ENCODE results near the gene GNG3. TPM values are rescaled to one million over a fixed set of nuclear protein-coding genes. Genes with fewer than 3 reads are reported as not detected.

Gene GNG3
- total RNA-seq, 4 donors from 2014 or later, result 0.65 to 1.5 (median 1.0) TPM

DNA sequence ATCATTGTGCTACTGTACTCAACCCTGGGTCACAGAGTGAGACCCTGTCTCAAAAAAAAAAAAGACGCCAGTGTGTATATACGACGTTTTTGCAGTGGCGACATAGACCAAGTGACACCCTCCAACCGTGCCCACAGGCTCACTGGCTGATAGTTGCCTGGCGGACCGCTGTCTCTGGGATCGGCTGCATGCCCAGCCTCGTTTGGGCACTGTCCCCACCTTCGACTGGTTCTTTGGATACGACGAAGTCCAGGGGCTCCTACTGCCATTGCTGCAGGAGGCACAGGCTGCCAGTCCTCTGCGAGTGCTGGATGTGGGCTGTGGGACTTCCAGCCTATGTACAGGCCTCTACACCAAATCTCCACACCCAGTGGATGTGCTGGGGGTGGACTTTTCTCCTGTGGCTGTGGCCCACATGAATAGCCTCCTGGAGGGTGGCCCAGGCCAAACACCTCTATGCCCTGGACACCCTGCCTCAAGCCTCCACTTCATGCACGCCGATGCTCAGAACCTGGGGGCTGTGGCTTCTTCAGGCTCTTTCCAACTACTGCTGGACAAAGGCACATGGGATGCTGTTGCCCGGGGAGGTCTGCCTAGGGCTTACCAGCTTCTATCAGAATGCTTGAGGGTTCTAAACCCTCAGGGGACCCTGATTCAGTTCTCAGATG, 41.1 kb upstream of the GNG3 start:
- Histone ChIP-seq H3K9me3 (no peaks in the 10 kb centered on the region), H3K4me1 (peaks cover 40 to 69% (median 55%) of the 10 kb centered on the region in 4 donors), H3K36me3 (peaks cover 7 to 32% (median 24%) of the 10 kb centered on the region in 4 donors), H3K27ac (replicated peaks in 1 of 4) (peak overlapping the region; percentile 91 to 97 (median 92)), H3K27me3 (no peaks in the 10 kb centered on the region), H3K4me3 (peak overlapping the region; percentile 71 to 83 (median 82))
- DNase-seq (ENCODE audit: extremely low spot score), result no peak
- WGBS, result 77% methylated on average over 3 of the region's 16 CpGs
- intact Hi-C loops (cut with DNase I), result no loop called here
- TF ChIP-seq POLR2AphosphoS5 (IDR thresholded peaks at IDR 0.05) (no peak), CTCF (IDR thresholded peaks at IDR 0.05) (no peak), EP300 (IDR thresholded peaks at IDR 0.05) (no peak), POLR2A (IDR thresholded peaks at IDR 0.05; ENCODE audit: low read depth) (no peak)

GRCh38 chr11:62667460-62667859, 40.0 kb upstream of the GNG3 start:
- peaks cover 5 to 23% (median 17%) of the 10 kb centered on the region in 4 donors for H3K36me3 ChIP-seq
- 80% methylated on average over 2 of the region's 2 CpGs for WGBS
- TF ChIP-seq POLR2AphosphoS5 (IDR thresholded peaks at IDR 0.05) (no peak), POLR2A (IDR thresholded peaks at IDR 0.05; ENCODE audit: low read depth) (no peak), CTCF (IDR thresholded peaks at IDR 0.05) (no peak), EP300 (IDR thresholded peaks at IDR 0.05) (no peak)
- no peaks in the 10 kb centered on the region for H3K9me3 ChIP-seq
- intact Hi-C loops (cut with DNase I), result no loop called here
- peak overlapping the region in 3 of 4 donors; percentile 91 to 97 (median 92) for H3K27ac ChIP-seq (replicated peaks in 1 of 4)
- H3K27me3 ChIP-seq, result no peaks in the 10 kb centered on the region
- no peak for DNase-seq (ENCODE audit: extremely low spot score)
- no peak overlapping the region for H3K4me3 ChIP-seq
- H3K4me1 ChIP-seq, result peaks cover 42 to 73% (median 60%) of the 10 kb centered on the region in 4 donors

GRCh38 chr11:62669420-62670161, 37.9 kb upstream of the GNG3 start:
- H3K36me3 ChIP-seq, result peaks cover 0 to 28% (median 21%) of the 10 kb centered on the region in 4 donors
- no peak overlapping the region for H3K27ac ChIP-seq (replicated peaks in 1 of 4)
- 83% methylated on average over 4 of the region's 4 CpGs for WGBS
- no peak overlapping the region for H3K4me3 ChIP-seq
- no peak for DNase-seq (ENCODE audit: extremely low spot score)
- H3K27me3 ChIP-seq, result no peaks in the 10 kb centered on the region
- intact Hi-C loops (cut with DNase I), result no loop called here
- peaks cover 44 to 70% (median 60%) of the 10 kb centered on the region in 4 donors for H3K4me1 ChIP-seq
- TF ChIP-seq POLR2A (IDR thresholded peaks at IDR 0.05; ENCODE audit: low read depth) (no peak), POLR2AphosphoS5 (IDR thresholded peaks at IDR 0.05) (no peak), CTCF (IDR thresholded peaks at IDR 0.05) (no peak)
- no peaks in the 10 kb centered on the region for H3K9me3 ChIP-seq

DNA sequence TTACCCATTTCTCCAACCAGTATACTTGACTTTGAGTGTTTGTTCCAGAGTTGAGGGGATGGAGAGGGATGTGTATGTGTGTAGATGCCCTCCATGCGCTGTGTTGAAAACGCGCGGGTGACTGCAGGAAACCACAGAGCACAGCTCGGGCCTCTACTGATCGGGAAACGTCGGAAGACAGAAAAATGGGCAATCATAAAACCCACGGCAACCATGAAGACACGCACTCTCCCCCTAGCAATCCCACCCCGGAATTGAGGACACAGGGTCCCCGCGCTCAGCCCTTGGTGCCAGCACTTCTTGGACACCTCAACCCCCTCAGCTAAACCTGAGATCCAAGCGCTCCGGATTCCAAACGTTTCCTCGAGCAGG, 36.3 kb upstream of the GNG3 start:
- Histone ChIP-seq H3K4me1 (peaks cover 40 to 65% (median 54%) of the 10 kb centered on the region in 4 donors), H3K27me3 (no peaks in the 10 kb centered on the region), H3K36me3 (peaks cover 6 to 42% (median 35%) of the 10 kb centered on the region in 4 donors), H3K9me3 (no peaks in the 10 kb centered on the region), H3K27ac (replicated peaks in 1 of 4) (peak overlapping the region; percentile 87 to 94 (median 90)), H3K4me3 (peak overlapping the region; percentile 68 to 90 (median 80))
- no peak for DNase-seq (ENCODE audit: extremely low spot score)
- under 1% methylated on average over 17 of the region's 17 CpGs for WGBS
- no peak for TF ChIP-seq POLR2A (IDR thresholded peaks at IDR 0.05; ENCODE audit: low read depth)
- no peak for TF ChIP-seq CTCF (IDR thresholded peaks at IDR 0.05)
- no peak for TF ChIP-seq EP300 (IDR thresholded peaks at IDR 0.05)
- intact Hi-C loops (cut with DNase I), result no loop called here
